Neutrophil (primary cell): ENCODE measurements around the gene HIPK2.

Source experiments
- H3K27ac ChIP-seq: fragments of 200-600 bp; sonication (generic); 2 replicates; pipeline ENCODE4 v1.5.1; 2016; ENCODE audit warnings: mild to moderate bottlenecking, moderate library complexity
- H3K27me3 ChIP-seq: fragments of 200-600 bp; sonication (generic); 2 replicates; pipeline ENCODE4 v1.6.0; 2016; ENCODE audit warnings: mild to moderate bottlenecking
- H3K36me3 ChIP-seq: fragments of 200-600 bp; sonication (generic); 2 replicates; pipeline ENCODE4 v1.5.1; 2017
- H3K4me1 ChIP-seq, 2 experiments: fragments of 200-600 bp in 1 of 2; sonication (generic) in 1 of 2; 1 replicate in 1 of 2; 2 replicates in 1 of 2; pipeline versions ENCODE4 v1.5.1 to v1.6.1; 2013 to 2016; ENCODE audit warnings: low read depth in 1 of 2, low read length in 1 of 2, mild to moderate bottlenecking in 1 of 2, moderate library complexity in 1 of 2; ENCODE audit not compliant: control insufficient read depth in 1 of 2, insufficient read depth in 1 of 2
- H3K4me3 ChIP-seq, 2 experiments: fragments of 200-600 bp in 1 of 2; sonication (generic) in 1 of 2; 1 replicate in 1 of 2; 2 replicates in 1 of 2; pipeline ENCODE4 v1.5.1; 2013 to 2016; ENCODE audit warnings: low read depth in 1 of 2, low read length in 1 of 2, mild to moderate bottlenecking in 1 of 2, moderate library complexity in 1 of 2
- H3K9me3 ChIP-seq: fragments of 200-600 bp; sonication (generic); 2 replicates; pipeline ENCODE4 v1.5.1; 2016
- TF ChIP-seq, protein P1 (sequence below): fragments of 200-600 bp; sonication (generic); IDR thresholded peaks from 2 replicates; pipeline ENCODE4 v1.5.1; 2016; ENCODE audit warnings: antibody characterized with exemption

Gene HIPK2

DNA sequence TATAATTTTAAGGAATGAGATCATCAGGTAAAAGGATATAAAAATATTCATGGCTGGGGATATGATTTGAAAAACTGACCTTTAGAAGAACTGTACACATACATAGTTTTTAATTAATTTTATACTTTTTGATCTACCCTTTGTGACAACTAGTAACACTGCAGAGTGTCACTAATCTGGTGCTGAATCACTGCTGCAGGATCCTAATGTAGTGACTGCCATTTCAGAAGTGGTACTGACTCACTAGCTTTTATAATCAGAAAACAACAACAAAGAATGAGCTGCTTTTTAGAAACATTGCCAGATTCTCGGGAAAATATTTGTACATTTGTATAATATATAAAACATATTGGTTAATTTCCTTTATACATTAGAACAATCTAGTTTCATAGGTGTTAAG is 110.4 kb downstream of the HIPK2 start:
- no peak overlapping the region for H3K4me3 ChIP-seq
- no peaks in the 10 kb centered on the region for H3K27me3 ChIP-seq
- TF ChIP-seq, protein P1, sequence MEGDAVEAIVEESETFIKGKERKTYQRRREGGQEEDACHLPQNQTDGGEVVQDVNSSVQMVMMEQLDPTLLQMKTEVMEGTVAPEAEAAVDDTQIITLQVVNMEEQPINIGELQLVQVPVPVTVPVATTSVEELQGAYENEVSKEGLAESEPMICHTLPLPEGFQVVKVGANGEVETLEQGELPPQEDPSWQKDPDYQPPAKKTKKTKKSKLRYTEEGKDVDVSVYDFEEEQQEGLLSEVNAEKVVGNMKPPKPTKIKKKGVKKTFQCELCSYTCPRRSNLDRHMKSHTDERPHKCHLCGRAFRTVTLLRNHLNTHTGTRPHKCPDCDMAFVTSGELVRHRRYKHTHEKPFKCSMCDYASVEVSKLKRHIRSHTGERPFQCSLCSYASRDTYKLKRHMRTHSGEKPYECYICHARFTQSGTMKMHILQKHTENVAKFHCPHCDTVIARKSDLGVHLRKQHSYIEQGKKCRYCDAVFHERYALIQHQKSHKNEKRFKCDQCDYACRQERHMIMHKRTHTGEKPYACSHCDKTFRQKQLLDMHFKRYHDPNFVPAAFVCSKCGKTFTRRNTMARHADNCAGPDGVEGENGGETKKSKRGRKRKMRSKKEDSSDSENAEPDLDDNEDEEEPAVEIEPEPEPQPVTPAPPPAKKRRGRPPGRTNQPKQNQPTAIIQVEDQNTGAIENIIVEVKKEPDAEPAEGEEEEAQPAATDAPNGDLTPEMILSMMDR, result no peak
- no peaks in the 10 kb centered on the region for H3K9me3 ChIP-seq
- no peak overlapping the region for H3K27ac ChIP-seq
- H3K36me3 ChIP-seq, result peaks cover 9% of the 10 kb centered on the region
- peaks cover 0 to 14% of the 10 kb centered on the region in 2 experiments for H3K4me1 ChIP-seq

DNA sequence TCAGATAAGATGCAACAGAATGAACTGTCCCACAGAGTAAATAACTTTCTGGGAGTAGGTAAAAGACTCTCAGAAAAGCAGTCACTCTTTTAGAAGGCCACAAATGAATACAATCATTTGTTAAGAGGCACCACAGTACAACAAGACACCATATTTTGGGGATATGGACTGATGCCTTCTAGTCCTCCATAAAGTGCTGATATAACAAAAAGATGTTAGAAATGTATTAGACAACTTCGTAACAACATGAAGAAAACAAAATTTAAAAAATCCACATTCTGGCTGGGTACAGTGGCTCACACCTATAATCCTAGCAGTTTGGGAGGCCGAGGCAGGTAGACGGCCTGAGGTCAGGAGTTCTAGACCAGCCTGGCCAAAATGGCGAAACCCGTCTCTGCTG is 111.3 kb downstream of the HIPK2 start:
- Histone ChIP-seq H3K27ac (no peak overlapping the region), H3K27me3 (no peaks in the 10 kb centered on the region), H3K9me3 (no peaks in the 10 kb centered on the region), H3K4me3 (no peak overlapping the region), H3K36me3 (peaks cover 12% of the 10 kb centered on the region), H3K4me1 (peaks cover 0 to 14% of the 10 kb centered on the region in 2 experiments)
- TF ChIP-seq, protein P1, result no peak

DNA sequence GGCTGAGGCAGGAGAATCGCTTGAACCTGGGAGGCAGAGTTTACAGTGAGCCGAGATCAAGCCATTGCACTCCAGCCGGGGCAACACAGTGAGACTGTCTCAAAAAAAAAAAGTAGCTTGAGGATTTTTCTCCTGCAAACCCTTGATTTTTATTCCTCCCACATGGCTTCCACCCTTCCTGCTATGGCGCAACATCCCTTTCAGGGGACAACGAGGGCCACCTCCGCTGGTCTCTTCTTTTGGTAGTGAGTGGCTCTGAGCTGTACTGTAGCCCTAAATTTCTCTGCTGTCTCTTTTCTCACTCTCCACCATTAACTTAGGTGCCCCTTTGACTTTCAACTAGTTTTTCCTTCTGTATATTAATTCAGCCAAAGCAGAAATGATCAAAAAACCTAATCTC is 113.4 kb downstream of the HIPK2 start:
- Histone ChIP-seq H3K27me3 (no peaks in the 10 kb centered on the region), H3K4me1 (peaks cover 0 to 14% of the 10 kb centered on the region in 2 experiments)

DNA sequence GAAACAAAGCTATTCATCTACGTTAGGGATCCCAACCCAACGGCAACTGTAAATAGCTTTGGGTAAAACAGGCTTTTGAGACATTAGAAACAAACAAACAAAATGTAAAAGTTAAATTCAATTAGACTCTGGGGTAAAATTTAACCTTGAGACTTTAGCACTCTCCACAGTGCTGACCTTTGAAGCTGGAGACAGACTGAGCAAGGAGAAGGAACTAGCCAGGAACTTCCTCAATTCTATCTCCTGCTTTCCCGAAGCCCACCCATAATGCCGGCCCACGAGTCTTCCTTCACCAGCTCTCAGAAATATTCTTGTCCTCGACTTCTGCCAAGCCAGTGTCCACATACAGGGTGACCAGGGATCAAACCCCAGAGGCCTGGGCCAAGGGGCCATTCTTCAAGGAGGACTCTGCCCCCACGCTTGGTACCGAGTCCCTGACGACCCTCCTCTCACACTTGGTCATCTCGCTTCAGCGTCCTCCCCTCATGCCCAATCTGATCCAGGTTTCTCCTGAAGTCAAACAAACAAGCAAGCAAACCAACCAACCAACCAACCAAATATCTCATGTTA is 114.1 kb downstream of the HIPK2 start:
- Histone ChIP-seq H3K27ac (no peak overlapping the region), H3K9me3 (no peaks in the 10 kb centered on the region), H3K4me1 (peaks cover 0 to 14% of the 10 kb centered on the region in 2 experiments), H3K27me3 (no peaks in the 10 kb centered on the region), H3K4me3 (no peak overlapping the region), H3K36me3 (peaks cover 12% of the 10 kb centered on the region)
- TF ChIP-seq, protein P1, result no peak

More for the DNA sequence above, 113.4 kb downstream of the HIPK2 start:
- H3K9me3 ChIP-seq, result no peaks in the 10 kb centered on the region
- TF ChIP-seq, protein P1, result no peak
- H3K27ac ChIP-seq, result no peak overlapping the region
- no peak overlapping the region for H3K4me3 ChIP-seq
- H3K36me3 ChIP-seq, result peaks cover 12% of the 10 kb centered on the region

GRCh38 chr7:139661903-139662302 is 115.9 kb downstream of the HIPK2 start:
- Histone ChIP-seq H3K9me3 (no peaks in the 10 kb centered on the region), H3K27ac (no peak overlapping the region), H3K36me3 (peaks cover 17% of the 10 kb centered on the region), H3K27me3 (no peaks in the 10 kb centered on the region), H3K4me3 (no peak overlapping the region), H3K4me1 (peaks cover 0 to 14% of the 10 kb centered on the region in 2 experiments)
- TF ChIP-seq, protein P1, result no peak

- peaks cover 10% of the 10 kb centered on the region for H3K36me3 ChIP-seq
- no peaks in the 10 kb centered on the region for H3K27me3 ChIP-seq
- no peaks in the 10 kb centered on the region for H3K9me3 ChIP-seq
- no peak overlapping the region for H3K27ac ChIP-seq
- H3K4me1 ChIP-seq, result peaks cover under 1 to 16% of the 10 kb centered on the region in 2 experiments
- H3K4me3 ChIP-seq, result no peak overlapping the region
- TF ChIP-seq, protein P1, result no peak
Measured at GRCh38 chr7:139661043-139661440, 116.8 kb downstream of the HIPK2 start.
